ENCODE data around the gene LAMA2. TPM values are rescaled to one million over a fixed set of nuclear protein-coding genes. Genes with fewer than 3 reads are reported as not detected.

The LAMA2 gene
- total and polyA plus RNA-seq, 2 donors (not counting 3 experiments of a cell fraction or from before 2014, with no cell fraction given): 0.51 to 0.75 TPM

- H3K27ac ChIP-seq (ENCODE audit: insufficient read depth, low read depth, low read length): no peak overlapping the region
- intact Hi-C loops (cut with micrococcal nuclease) (no loop called here), dilution Hi-C loops (cut with MboI; ENCODE audit: extremely low pct_ligation_motif_present, low sequenced_read_pairs) (no loop called here)
- H3K9ac ChIP-seq (replicated peaks; ENCODE audit: extremely low read depth, insufficient read depth, low read length): no peak overlapping the region
- DNase-seq (ENCODE audit: low read depth, low spot score) (no peak), FAIRE-seq (no peak)
- no peak for TF ChIP-seq FOS (IDR thresholded peaks at IDR 0.05; ENCODE audit: borderline replicate concordance, insufficient read depth, low read length)
- no peak for TF ChIP-seq JUN (IDR thresholded peaks at IDR 0.05; ENCODE audit: borderline replicate concordance, insufficient read depth, insufficient read length, low read depth)
- no peak for TF ChIP-seq POLR2A (IDR thresholded peaks at IDR 0.05; ENCODE audit: low read depth, low read length)
- no peak for TF ChIP-seq POLR2AphosphoS5 (IDR thresholded peaks at IDR 0.05; ENCODE audit: insufficient read depth, low read depth, low read length)
- no peak for TF ChIP-seq MAX (IDR thresholded peaks at IDR 0.05; ENCODE audit: insufficient read depth, insufficient read length)
- no peak for TF ChIP-seq EZH2 (IDR thresholded peaks at IDR 0.05; ENCODE audit: borderline replicate concordance, low read depth, low read length, severe bottlenecking)
- no peak for TF ChIP-seq MYC (IDR thresholded peaks at IDR 0.05; ENCODE audit: low read depth, low read length)
- TF ChIP-seq GATA2 (IDR thresholded peaks at IDR 0.05; ENCODE audit: insufficient read depth, insufficient read length, low read depth, low read length): no peak
- TF ChIP-seq CTCF (IDR thresholded peaks at IDR 0.05; ENCODE audit: extremely low read depth in 1 of 2, insufficient read depth in 1 of 2, low read depth in 1 of 2, low read length in 2 of 2): no peak
- no peak overlapping the region for H2AFZ ChIP-seq (ENCODE audit: low read depth, low read length)
- no peaks in the 10 kb centered on the region for H3K27me3 ChIP-seq (ENCODE audit: control insufficient read depth in 2 of 2, insufficient read depth in 2 of 2, low read length in 2 of 2)
- H3K4me2 ChIP-seq (ENCODE audit: insufficient read depth, low read length): no peak overlapping the region
- no peaks in the 10 kb centered on the region for H4K20me1 ChIP-seq (replicated peaks; ENCODE audit: control insufficient read depth, extremely low read depth, insufficient read depth, low read length)
- POLR2A ChIA-PET: no interaction called here
- no peak overlapping the region for H3K4me3 ChIP-seq (replicated peaks in 1 of 3; ENCODE audit: insufficient read depth in 1 of 3, low read depth in 1 of 3, low read length in 3 of 3)
- no peaks in the 10 kb centered on the region for H3K9me3 ChIP-seq (replicated peaks; ENCODE audit: control insufficient read depth, insufficient read depth, low read length)
- H3K36me3 ChIP-seq (ENCODE audit: control insufficient read depth in 2 of 2, extremely low read depth in 1 of 2, insufficient read depth in 2 of 2, low read length in 2 of 2): no peaks in the 10 kb centered on the region
- H3K79me2 ChIP-seq (ENCODE audit: control insufficient read depth, insufficient read depth, low read length): no peaks in the 10 kb centered on the region
- no peaks in the 10 kb centered on the region for H3K4me1 ChIP-seq (ENCODE audit: control insufficient read depth, extremely low read depth, insufficient read depth, low read length)
- H3K9me1 ChIP-seq (replicated peaks; ENCODE audit: control insufficient read depth, extremely low read depth, insufficient read depth, low read length): no peaks in the 10 kb centered on the region
- CTCF ChIA-PET: interaction anchor here (1.0 kb wide), 1 partner anchor 9 kb away, joined by 3 read pairs; no protein-coding TSS in a partner anchor
- BruUV-seq (replicated peaks): no TSS peak
Measured at GRCh38 chr6:129460221-129460620, 577.3 kb downstream of the LAMA2 start.

Data from endothelial cell of umbilical vein (primary cell).